GM23338 (cell line): ENCODE measurements around the gene ACAN. TPM values are rescaled to one million over a fixed set of nuclear protein-coding genes. Genes with fewer than 3 reads are reported as not detected.

ENCODE experiments used
- ATAC-seq: fragments of 200-7000 bp; cut with Tn5 transposase; 3 replicates; pipeline ENCODE4 v1.9.1; 2020
- DNase-seq: peaks from one replicate; pipeline ENCODE4 v3.0.0-alpha.2; 2015; ENCODE audit warnings: low spot score
- H2AFZ ChIP-seq: fragments of 200-600 bp; sonication (generic); 2 replicates; pipeline ENCODE4 v1.8.0; 2016; ENCODE audit warnings: antibody characterized with exemption, mild to moderate bottlenecking, moderate library complexity
- H3F3A ChIP-seq: fragments of 200-600 bp; sonication (generic); replicated peaks from 2 replicates; pipeline ENCODE4 v1.8.0; 2017; ENCODE audit warnings: antibody characterized with exemption, mixed run types, low read depth
- H3K27ac ChIP-seq: fragments of 200-600 bp; sonication (generic); 2 replicates; pipeline ENCODE4 v1.6.1; 2016; ENCODE audit warnings: low read depth
- H3K27me3 ChIP-seq: fragments of 200-600 bp; sonication (generic); 2 replicates; pipeline ENCODE4 v1.8.0; 2016; ENCODE audit warnings: mild to moderate bottlenecking, mixed run types, moderate library complexity; ENCODE audit not compliant: insufficient read depth
- H3K36me3 ChIP-seq: fragments of 200-600 bp; sonication (generic); 2 replicates; pipeline ENCODE4 v1.8.0; 2016; ENCODE audit warnings: mild to moderate bottlenecking; ENCODE audit not compliant: insufficient read depth
- H3K4me1 ChIP-seq: fragments of 200-600 bp; sonication (generic); 2 replicates; pipeline ENCODE4 v1.8.0; 2016; ENCODE audit warnings: mild to moderate bottlenecking, moderate library complexity; ENCODE audit not compliant: insufficient read depth
- H3K4me2 ChIP-seq: fragments of 200-600 bp; sonication (generic); 2 replicates; pipeline ENCODE4 v1.7.1; 2017; ENCODE audit warnings: mixed run types
- H3K4me3 ChIP-seq: fragments of 200-600 bp; sonication (generic); 2 replicates; pipeline ENCODE4 v1.6.1; 2016; ENCODE audit warnings: mixed run types
- H3K79me2 ChIP-seq: fragments of 200-600 bp; sonication (generic); replicated peaks from 2 replicates; pipeline ENCODE4 v1.8.0; 2017; ENCODE audit warnings: mild to moderate bottlenecking; ENCODE audit not compliant: insufficient read depth
- H3K9me2 ChIP-seq: fragments of 200-600 bp; sonication (generic); 2 replicates; pipeline ENCODE4 v1.8.0; 2017; ENCODE audit not compliant: insufficient read depth
- H4K20me1 ChIP-seq: fragments of 200-600 bp; sonication (generic); replicated peaks from 2 replicates; pipeline ENCODE4 v1.8.0; 2017; ENCODE audit warnings: mild to moderate bottlenecking; ENCODE audit not compliant: insufficient read depth
- H3K27ac Mint-ChIP-seq: 2 replicates; pipeline ENCODE4 v1.8.0; 2020; ENCODE audit warnings: inconsistent platforms, mild to moderate bottlenecking, moderate library complexity, mixed read lengths
- H3K27me3 Mint-ChIP-seq: 3 replicates; pipeline ENCODE4 v1.8.0; 2022; ENCODE audit warnings: low read depth, mild to moderate bottlenecking, moderate library complexity, mixed read lengths, inconsistent platforms; ENCODE audit not compliant: insufficient read depth, poor library complexity
- H3K36me3 Mint-ChIP-seq: 3 replicates; pipeline ENCODE4 v1.8.0; 2021; ENCODE audit warnings: low read depth, mild to moderate bottlenecking, inconsistent platforms, moderate library complexity, mixed read lengths
- H3K4me1 Mint-ChIP-seq: 3 replicates; pipeline ENCODE4 v1.8.0; 2020; ENCODE audit warnings: mild to moderate bottlenecking, inconsistent platforms, mixed read lengths
- H3K4me3 Mint-ChIP-seq: 3 replicates; pipeline ENCODE4 v1.8.0; 2021; ENCODE audit warnings: moderate library complexity, mild to moderate bottlenecking, inconsistent platforms, mixed read lengths
- H3K9me3 Mint-ChIP-seq: 3 replicates; pipeline ENCODE4 v1.8.0; 2020; ENCODE audit warnings: moderate library complexity, mild to moderate bottlenecking, inconsistent platforms, mixed read lengths
- CREB1 ChIP-seq: fragments of 250-450 bp; sonication (Bioruptor Pico); IDR thresholded peaks from 2 replicates; pipeline ENCODE4 v1.5.0; 2020; ENCODE audit warnings: low read depth, mild to moderate bottlenecking, moderate library complexity
- EZH2 ChIP-seq: fragments of 200-600 bp; sonication (generic); IDR thresholded peaks from one replicate; pipeline ENCODE4 v1.8.0; 2017; ENCODE audit warnings: antibody characterized with exemption, mild to moderate bottlenecking, low read depth; ENCODE audit not compliant: unreplicated experiment
- EZH2phosphoT487 ChIP-seq: fragments of 200-600 bp; sonication (generic); IDR thresholded peaks from one replicate; pipeline ENCODE4 v1.8.1; 2018; ENCODE audit warnings: antibody characterized with exemption; ENCODE audit not compliant: unreplicated experiment
- JUNB ChIP-seq: IDR thresholded peaks from one replicate; pipeline ENCODE4 v1.6.1; 2016; ENCODE audit warnings: antibody characterized with exemption; ENCODE audit not compliant: unreplicated experiment
- NANOG ChIP-seq: IDR thresholded peaks from 2 replicates; pipeline ENCODE4 v1.6.1; 2016; ENCODE audit warnings: antibody characterized with exemption, borderline replicate concordance
- POLR2AphosphoS5 ChIP-seq: IDR thresholded peaks from 2 replicates; pipeline ENCODE4 v1.6.1; 2016; ENCODE audit warnings: antibody characterized with exemption, low read depth
- ZNF114 ChIP-seq: fragments of 250-450 bp; sonication (Bioruptor Pico); IDR thresholded peaks from 2 replicates; pipeline ENCODE4 v1.5.0; 2020; ENCODE audit warnings: mild to moderate bottlenecking, moderate library complexity
- ZNF331 ChIP-seq: fragments of 250-450 bp; sonication (Bioruptor Pico); IDR thresholded peaks from 2 replicates; pipeline ENCODE4 v1.5.0; 2020; ENCODE audit warnings: low read depth, mild to moderate bottlenecking, moderate library complexity
- polyA plus RNA-seq: library from polyadenylated mRNA; unstranded; fragments of >200 nt; fragmentation: Nextera tagmentation; extraction: Ambion mirVana; gene quantifications from 2 replicates; pipeline ENCODE4 v1.2.1, GENCODE V29; 2016
- total RNA-seq: library from RNA; depleted of rRNA; stranded (reverse); fragments of >200 nt; shearing (Covaris generic); gene quantifications from 2 replicates; pipeline ENCODE4 v1.2.3, GENCODE V29; 2014
- TF ChIP-seq, protein P1 (sequence below), 2 experiments: fragments of 200-600 bp in 1 of 2; sonication (generic) in 1 of 2; conservative IDR thresholded peaks; 2 replicates each; pipeline versions ENCODE4 v1.5.1 to v1.6.1; 2016 to 2017; ENCODE audit warnings: antibody characterized with exemption in 2 of 2, low read depth in 2 of 2, mild to moderate bottlenecking in 2 of 2, moderate library complexity in 1 of 2
- TF ChIP-seq, protein P2 (sequence below): fragments of 250-450 bp; sonication (Bioruptor Pico); IDR thresholded peaks from 2 replicates; pipeline ENCODE4 v1.5.0; 2020; ENCODE audit warnings: mild to moderate bottlenecking, moderate library complexity
- TF ChIP-seq, protein P3 (sequence below): IDR thresholded peaks from one replicate; pipeline ENCODE4 v1.6.1; 2018; ENCODE audit warnings: antibody characterized with exemption; ENCODE audit not compliant: unreplicated experiment

The ACAN gene
- total and polyA plus RNA-seq, 2 experiments from 2014 or later = 2.5 to 4.9 TPM

DNA sequence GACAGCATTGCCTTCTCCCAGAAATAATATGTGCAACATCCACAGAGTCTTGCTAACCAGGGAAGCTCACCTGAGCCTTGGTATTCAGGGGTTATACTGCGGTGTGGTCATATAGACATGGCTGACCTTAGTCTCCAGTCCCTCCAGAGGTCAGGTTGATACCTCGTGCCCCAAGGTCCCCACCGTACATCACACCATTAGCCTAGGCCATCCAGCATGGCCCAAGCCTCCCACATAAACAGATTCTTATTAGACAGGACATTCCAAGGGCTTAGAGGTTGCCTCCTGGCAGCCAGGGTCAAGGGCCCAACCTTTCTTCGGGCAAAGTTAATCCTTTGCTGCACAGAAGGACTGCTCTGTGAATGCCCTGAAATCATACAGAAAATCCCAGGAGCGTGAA lies 18.8 kb downstream of the ACAN start (continued):
- TF ChIP-seq, protein P1, sequence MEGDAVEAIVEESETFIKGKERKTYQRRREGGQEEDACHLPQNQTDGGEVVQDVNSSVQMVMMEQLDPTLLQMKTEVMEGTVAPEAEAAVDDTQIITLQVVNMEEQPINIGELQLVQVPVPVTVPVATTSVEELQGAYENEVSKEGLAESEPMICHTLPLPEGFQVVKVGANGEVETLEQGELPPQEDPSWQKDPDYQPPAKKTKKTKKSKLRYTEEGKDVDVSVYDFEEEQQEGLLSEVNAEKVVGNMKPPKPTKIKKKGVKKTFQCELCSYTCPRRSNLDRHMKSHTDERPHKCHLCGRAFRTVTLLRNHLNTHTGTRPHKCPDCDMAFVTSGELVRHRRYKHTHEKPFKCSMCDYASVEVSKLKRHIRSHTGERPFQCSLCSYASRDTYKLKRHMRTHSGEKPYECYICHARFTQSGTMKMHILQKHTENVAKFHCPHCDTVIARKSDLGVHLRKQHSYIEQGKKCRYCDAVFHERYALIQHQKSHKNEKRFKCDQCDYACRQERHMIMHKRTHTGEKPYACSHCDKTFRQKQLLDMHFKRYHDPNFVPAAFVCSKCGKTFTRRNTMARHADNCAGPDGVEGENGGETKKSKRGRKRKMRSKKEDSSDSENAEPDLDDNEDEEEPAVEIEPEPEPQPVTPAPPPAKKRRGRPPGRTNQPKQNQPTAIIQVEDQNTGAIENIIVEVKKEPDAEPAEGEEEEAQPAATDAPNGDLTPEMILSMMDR (conservative IDR thresholded peaks at IDR 0.05; ENCODE audit: low read depth in 2 of 2) = no peak

DNA sequence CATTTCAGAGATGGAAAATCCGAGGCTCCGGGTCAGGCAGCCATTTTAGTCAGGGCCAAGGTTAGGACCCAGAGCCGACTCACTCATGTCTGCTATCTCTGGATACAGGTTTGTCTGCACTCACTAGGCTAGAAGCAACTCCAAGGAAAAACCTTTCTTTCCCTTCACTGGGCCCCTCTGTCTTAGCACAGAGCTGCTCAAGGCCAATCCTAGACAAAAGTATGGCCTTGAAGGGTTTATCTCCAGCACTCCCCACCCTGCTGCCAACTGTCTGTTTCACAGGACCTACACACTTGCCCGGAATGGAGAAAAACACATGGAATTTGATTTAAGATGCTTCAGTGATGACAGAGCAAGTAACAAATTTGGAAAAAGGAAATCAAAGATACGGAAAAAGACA lies 25.6 kb downstream of the ACAN start:
- H3K4me1 ChIP-seq = peaks cover 9% of the 10 kb centered on the region
- H3K4me2 ChIP-seq = no peak overlapping the region
- Mint-ChIP-seq H3K27ac (no peak overlapping the region), H3K36me3 (no peaks in the 10 kb centered on the region), H3K4me3 (no peak overlapping the region), H3K4me1 (peaks cover 7% of the 10 kb centered on the region), H3K27me3 (peaks cover 2% of the 10 kb centered on the region), H3K9me3 (no peaks in the 10 kb centered on the region)
- no peaks in the 10 kb centered on the region for H3K9me2 ChIP-seq
- no peaks in the 10 kb centered on the region for H4K20me1 ChIP-seq
- no peak overlapping the region for H3K4me3 ChIP-seq
- no peaks in the 10 kb centered on the region for H3K36me3 ChIP-seq
- DNase-seq (no peak), ATAC-seq (no peak)
- no peak overlapping the region for H3K27ac ChIP-seq
- H3K27me3 ChIP-seq = no peaks in the 10 kb centered on the region
- no peak overlapping the region for H2AFZ ChIP-seq
- no peaks in the 10 kb centered on the region for H3K79me2 ChIP-seq
- no peaks in the 10 kb centered on the region for H3F3A ChIP-seq
- TF ChIP-seq, protein P2, sequence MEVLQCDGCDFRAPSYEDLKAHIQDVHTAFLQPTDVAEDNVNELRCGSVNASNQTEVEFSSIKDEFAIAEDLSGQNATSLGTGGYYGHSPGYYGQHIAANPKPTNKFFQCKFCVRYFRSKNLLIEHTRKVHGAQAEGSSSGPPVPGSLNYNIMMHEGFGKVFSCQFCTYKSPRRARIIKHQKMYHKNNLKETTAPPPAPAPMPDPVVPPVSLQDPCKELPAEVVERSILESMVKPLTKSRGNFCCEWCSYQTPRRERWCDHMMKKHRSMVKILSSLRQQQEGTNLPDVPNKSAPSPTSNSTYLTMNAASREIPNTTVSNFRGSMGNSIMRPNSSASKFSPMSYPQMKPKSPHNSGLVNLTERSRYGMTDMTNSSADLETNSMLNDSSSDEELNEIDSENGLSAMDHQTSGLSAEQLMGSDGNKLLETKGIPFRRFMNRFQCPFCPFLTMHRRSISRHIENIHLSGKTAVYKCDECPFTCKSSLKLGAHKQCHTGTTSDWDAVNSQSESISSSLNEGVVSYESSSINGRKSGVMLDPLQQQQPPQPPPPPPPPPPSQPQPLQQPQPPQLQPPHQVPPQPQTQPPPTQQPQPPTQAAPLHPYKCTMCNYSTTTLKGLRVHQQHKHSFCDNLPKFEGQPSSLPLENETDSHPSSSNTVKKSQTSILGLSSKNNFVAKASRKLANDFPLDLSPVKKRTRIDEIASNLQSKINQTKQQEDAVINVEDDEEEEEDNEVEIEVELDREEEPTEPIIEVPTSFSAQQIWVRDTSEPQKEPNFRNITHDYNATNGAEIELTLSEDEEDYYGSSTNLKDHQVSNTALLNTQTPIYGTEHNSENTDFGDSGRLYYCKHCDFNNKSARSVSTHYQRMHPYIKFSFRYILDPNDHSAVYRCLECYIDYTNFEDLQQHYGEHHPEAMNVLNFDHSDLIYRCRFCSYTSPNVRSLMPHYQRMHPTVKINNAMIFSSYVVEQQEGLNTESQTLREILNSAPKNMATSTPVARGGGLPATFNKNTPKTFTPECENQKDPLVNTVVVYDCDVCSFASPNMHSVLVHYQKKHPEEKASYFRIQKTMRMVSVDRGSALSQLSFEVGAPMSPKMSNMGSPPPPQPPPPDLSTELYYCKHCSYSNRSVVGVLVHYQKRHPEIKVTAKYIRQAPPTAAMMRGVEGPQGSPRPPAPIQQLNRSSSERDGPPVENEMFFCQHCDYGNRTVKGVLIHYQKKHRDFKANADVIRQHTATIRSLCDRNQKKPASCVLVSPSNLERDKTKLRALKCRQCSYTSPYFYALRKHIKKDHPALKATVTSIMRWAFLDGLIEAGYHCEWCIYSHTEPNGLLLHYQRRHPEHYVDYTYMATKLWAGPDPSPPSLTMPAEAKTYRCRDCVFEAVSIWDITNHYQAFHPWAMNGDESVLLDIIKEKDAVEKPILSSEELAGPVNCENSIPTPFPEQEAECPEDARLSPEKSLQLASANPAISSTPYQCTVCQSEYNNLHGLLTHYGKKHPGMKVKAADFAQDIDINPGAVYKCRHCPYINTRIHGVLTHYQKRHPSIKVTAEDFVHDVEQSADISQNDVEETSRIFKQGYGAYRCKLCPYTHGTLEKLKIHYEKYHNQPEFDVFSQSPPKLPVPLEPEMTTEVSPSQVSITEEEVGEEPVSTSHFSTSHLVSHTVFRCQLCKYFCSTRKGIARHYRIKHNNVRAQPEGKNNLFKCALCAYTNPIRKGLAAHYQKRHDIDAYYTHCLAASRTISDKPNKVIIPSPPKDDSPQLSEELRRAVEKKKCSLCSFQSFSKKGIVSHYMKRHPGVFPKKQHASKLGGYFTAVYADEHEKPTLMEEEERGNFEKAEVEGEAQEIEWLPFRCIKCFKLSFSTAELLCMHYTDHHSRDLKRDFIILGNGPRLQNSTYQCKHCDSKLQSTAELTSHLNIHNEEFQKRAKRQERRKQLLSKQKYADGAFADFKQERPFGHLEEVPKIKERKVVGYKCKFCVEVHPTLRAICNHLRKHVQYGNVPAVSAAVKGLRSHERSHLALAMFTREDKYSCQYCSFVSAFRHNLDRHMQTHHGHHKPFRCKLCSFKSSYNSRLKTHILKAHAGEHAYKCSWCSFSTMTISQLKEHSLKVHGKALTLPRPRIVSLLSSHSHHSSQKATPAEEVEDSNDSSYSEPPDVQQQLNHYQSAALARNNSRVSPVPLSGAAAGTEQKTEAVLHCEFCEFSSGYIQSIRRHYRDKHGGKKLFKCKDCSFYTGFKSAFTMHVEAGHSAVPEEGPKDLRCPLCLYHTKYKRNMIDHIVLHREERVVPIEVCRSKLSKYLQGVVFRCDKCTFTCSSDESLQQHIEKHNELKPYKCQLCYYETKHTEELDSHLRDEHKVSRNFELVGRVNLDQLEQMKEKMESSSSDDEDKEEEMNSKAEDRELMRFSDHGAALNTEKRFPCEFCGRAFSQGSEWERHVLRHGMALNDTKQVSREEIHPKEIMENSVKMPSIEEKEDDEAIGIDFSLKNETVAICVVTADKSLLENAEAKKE (CRISPR knock-in tag) = no peak
- TF ChIP-seq JUNB = no peak
- no peak for TF ChIP-seq ZNF331 (CRISPR knock-in tag)
- no peak for TF ChIP-seq EZH2
- TF ChIP-seq, protein P3, sequence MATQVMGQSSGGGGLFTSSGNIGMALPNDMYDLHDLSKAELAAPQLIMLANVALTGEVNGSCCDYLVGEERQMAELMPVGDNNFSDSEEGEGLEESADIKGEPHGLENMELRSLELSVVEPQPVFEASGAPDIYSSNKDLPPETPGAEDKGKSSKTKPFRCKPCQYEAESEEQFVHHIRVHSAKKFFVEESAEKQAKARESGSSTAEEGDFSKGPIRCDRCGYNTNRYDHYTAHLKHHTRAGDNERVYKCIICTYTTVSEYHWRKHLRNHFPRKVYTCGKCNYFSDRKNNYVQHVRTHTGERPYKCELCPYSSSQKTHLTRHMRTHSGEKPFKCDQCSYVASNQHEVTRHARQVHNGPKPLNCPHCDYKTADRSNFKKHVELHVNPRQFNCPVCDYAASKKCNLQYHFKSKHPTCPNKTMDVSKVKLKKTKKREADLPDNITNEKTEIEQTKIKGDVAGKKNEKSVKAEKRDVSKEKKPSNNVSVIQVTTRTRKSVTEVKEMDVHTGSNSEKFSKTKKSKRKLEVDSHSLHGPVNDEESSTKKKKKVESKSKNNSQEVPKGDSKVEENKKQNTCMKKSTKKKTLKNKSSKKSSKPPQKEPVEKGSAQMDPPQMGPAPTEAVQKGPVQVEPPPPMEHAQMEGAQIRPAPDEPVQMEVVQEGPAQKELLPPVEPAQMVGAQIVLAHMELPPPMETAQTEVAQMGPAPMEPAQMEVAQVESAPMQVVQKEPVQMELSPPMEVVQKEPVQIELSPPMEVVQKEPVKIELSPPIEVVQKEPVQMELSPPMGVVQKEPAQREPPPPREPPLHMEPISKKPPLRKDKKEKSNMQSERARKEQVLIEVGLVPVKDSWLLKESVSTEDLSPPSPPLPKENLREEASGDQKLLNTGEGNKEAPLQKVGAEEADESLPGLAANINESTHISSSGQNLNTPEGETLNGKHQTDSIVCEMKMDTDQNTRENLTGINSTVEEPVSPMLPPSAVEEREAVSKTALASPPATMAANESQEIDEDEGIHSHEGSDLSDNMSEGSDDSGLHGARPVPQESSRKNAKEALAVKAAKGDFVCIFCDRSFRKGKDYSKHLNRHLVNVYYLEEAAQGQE = no peak
- no peak for TF ChIP-seq EZH2phosphoT487
- TF ChIP-seq CREB1 (CRISPR knock-in tag) = no peak
- TF ChIP-seq ZNF114 (CRISPR knock-in tag) = no peak
- no peak for TF ChIP-seq POLR2AphosphoS5
- TF ChIP-seq NANOG = no peak
- TF ChIP-seq, protein P1 (conservative IDR thresholded peaks at IDR 0.05; ENCODE audit: low read depth in 2 of 2) = no peak
